Transverse colon (tissue), 4 donors: ENCODE results near the gene CNOT4.

Source experiments
- EP300 ChIP-seq: sonication (generic); formaldehyde crosslinking; IDR thresholded peaks from one replicate; pipeline ENCODE4 v1.6.1; 2017; ENCODE audit warnings: antibody characterized with exemption, low read depth
- POLR2A ChIP-seq: fragments of 450-650 bp; IDR thresholded peaks from one replicate; pipeline ENCODE4 v1.6.1; 2016; ENCODE audit warnings: antibody characterized with exemption, mild to moderate bottlenecking, moderate library complexity
- POLR2AphosphoS5 ChIP-seq, 3 donors: sonication (generic); formaldehyde crosslinking; IDR thresholded peaks; one replicate each; pipeline ENCODE4 v1.6.1; 2016; ENCODE audit warnings: antibody characterized with exemption in 3 of 3
- TF ChIP-seq, protein P1 (sequence below), 5 experiments: fragments of 200-600 bp in 3 of 5; fragments of 450-650 bp in 2 of 5; sonication (generic) in 3 of 5; IDR thresholded peaks; 1 replicate in 2 of 5; 2 replicates in 3 of 5; pipeline ENCODE4 v1.5.1; 2016 to 2017; ENCODE audit warnings: antibody characterized with exemption in 5 of 5, inconsistent platforms in 3 of 5, mild to moderate bottlenecking in 2 of 5, moderate library complexity in 1 of 5

DNA sequence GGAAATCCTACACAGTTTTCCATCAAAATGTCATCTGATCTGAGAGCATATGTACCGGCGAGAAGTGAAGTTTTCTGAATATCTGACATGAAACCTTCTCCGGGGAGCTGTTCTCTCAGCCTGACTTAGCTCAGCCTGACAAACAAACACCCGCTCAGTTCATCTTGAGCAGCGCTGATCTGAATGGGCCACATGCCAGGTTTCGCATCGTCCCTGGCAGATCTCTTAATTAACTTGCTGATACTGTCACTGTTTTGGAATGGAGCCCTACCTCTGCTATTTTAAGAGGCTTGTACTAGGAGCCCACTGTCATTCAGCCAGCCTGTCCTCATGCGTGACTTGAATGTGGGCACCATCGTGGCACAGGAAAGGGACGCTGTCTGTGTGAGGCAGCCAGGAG is 167.0 kb downstream of the CNOT4 start:
- TF ChIP-seq, protein P1, sequence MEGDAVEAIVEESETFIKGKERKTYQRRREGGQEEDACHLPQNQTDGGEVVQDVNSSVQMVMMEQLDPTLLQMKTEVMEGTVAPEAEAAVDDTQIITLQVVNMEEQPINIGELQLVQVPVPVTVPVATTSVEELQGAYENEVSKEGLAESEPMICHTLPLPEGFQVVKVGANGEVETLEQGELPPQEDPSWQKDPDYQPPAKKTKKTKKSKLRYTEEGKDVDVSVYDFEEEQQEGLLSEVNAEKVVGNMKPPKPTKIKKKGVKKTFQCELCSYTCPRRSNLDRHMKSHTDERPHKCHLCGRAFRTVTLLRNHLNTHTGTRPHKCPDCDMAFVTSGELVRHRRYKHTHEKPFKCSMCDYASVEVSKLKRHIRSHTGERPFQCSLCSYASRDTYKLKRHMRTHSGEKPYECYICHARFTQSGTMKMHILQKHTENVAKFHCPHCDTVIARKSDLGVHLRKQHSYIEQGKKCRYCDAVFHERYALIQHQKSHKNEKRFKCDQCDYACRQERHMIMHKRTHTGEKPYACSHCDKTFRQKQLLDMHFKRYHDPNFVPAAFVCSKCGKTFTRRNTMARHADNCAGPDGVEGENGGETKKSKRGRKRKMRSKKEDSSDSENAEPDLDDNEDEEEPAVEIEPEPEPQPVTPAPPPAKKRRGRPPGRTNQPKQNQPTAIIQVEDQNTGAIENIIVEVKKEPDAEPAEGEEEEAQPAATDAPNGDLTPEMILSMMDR (IDR thresholded peaks at IDR 0.05) = no peak
- TF ChIP-seq POLR2A (no peak), POLR2AphosphoS5 (IDR thresholded peaks at IDR 0.05) (no peak), EP300 (no peak)
